Testis (tissue), 3 donors: Measurements from ENCODE around the gene ANO2. TPM values are rescaled to one million over a fixed set of nuclear protein-coding genes. Genes with fewer than 3 reads are reported as not detected.

ENCODE experiments used
- DNase-seq: peaks from one replicate; pipeline ENCODE4 v3.0.0-alpha.2; 2019
- H3K27ac ChIP-seq, 2 donors: fragments of 200-600 bp; sonication (generic); one replicate each; pipeline ENCODE4 v1.5.1; 2019
- H3K27me3 ChIP-seq: fragments of 200-600 bp; sonication (generic); one replicate; pipeline ENCODE4 v1.5.1; 2019
- H3K36me3 ChIP-seq: fragments of 200-600 bp; sonication (generic); one replicate; pipeline ENCODE4 v1.5.1; 2017; ENCODE audit warnings: low read depth; ENCODE audit errors: missing control alignments
- H3K4me1 ChIP-seq: fragments of 200-600 bp; sonication (generic); one replicate; pipeline ENCODE4 v1.5.1; 2019
- H3K4me3 ChIP-seq, 2 donors: fragments of 200-600 bp; sonication (generic); one replicate each; pipeline ENCODE4 v1.5.1; 2017 to 2019
- H3K9me3 ChIP-seq: fragments of 200-600 bp; sonication (generic); one replicate; pipeline ENCODE4 v1.5.1; 2017
- POLR2A ChIP-seq: fragments of 450-650 bp; IDR thresholded peaks from one replicate; pipeline ENCODE4 v1.6.1; 2017; ENCODE audit warnings: antibody characterized with exemption, mild to moderate bottlenecking, moderate library complexity
- WGBS, 2 donors: methylation state at CpG; one replicate each; pipeline ENCODE4 v1.1.5; 2018; 5-methylcytosine and 5-hydroxymethylcytosine counted together
- intact Hi-C: fragments of 100-400 bp; cut with DNase I; formaldehyde crosslinking; loops from one replicate; pipeline ENCODE4 v1.15.1; 2023; ENCODE audit warnings: low total_unique reads
- polyA plus RNA-seq: library from polyadenylated mRNA; stranded (reverse); fragments of 350-450 nt; fragmentation: Illumina TruSeq; extraction: RNeasy Lipid Tissue Mini Kit (QIAGEN cat#74804); gene quantifications from one replicate; pipeline ENCODE4 v1.2.3, GENCODE V29; 2014; ENCODE audit warnings: low read depth, low replicate concordance; ENCODE audit not compliant: insufficient read depth
- total RNA-seq, 2 donors: library from RNA; depleted of rRNA; stranded (reverse); fragments of >200 nt; gene quantifications; one replicate each; pipeline ENCODE4 v1.2.3, GENCODE V29; 2016
- TF ChIP-seq, protein P1 (sequence below), 3 experiments: fragments of 450-650 bp in 2 of 3; fragments of 200-600 bp in 1 of 3; sonication (generic) in 1 of 3; IDR thresholded peaks; one replicate each; pipeline ENCODE4 v1.5.1; 2016 to 2019; ENCODE audit warnings: antibody characterized with exemption in 3 of 3, mild to moderate bottlenecking in 2 of 3, moderate library complexity in 1 of 3

The ANO2 gene
- total and polyA plus RNA-seq, 3 donors from 2014 or later: 9.8 to 24.5 (median 24.4) TPM

GRCh38 chr12:5535541-5535940, 409.5 kb downstream of the ANO2 start:
- TF ChIP-seq, protein P1, sequence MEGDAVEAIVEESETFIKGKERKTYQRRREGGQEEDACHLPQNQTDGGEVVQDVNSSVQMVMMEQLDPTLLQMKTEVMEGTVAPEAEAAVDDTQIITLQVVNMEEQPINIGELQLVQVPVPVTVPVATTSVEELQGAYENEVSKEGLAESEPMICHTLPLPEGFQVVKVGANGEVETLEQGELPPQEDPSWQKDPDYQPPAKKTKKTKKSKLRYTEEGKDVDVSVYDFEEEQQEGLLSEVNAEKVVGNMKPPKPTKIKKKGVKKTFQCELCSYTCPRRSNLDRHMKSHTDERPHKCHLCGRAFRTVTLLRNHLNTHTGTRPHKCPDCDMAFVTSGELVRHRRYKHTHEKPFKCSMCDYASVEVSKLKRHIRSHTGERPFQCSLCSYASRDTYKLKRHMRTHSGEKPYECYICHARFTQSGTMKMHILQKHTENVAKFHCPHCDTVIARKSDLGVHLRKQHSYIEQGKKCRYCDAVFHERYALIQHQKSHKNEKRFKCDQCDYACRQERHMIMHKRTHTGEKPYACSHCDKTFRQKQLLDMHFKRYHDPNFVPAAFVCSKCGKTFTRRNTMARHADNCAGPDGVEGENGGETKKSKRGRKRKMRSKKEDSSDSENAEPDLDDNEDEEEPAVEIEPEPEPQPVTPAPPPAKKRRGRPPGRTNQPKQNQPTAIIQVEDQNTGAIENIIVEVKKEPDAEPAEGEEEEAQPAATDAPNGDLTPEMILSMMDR (IDR thresholded peaks at IDR 0.05): no peak
- no peak for TF ChIP-seq POLR2A
- WGBS, 2 donors: 90 to 92% methylated on average over 3 of the region's 3 CpGs

GRCh38 chr12:5534426-5535199, 410.4 kb downstream of the ANO2 start:
- TF ChIP-seq POLR2A: no peak
- TF ChIP-seq, protein P1 (IDR thresholded peaks at IDR 0.05): no peak
- Histone ChIP-seq H3K36me3 (no peaks in the 10 kb centered on the region), H3K27me3 (no peaks in the 10 kb centered on the region), H3K27ac (no peak overlapping the region), H3K4me3 (no peak overlapping the region), H3K4me1 (no peaks in the 10 kb centered on the region), H3K9me3 (no peaks in the 10 kb centered on the region)
- intact Hi-C loops: no loop called here
- DNase-seq: no peak
- WGBS, 2 donors: 91 to 95% methylated on average over 10 of the region's 10 CpGs

More at GRCh38 chr12:5535541-5535940, 409.5 kb downstream of the ANO2 start:
- no peaks in the 10 kb centered on the region for H3K4me1 ChIP-seq
- no peaks in the 10 kb centered on the region for H3K9me3 ChIP-seq
- no peaks in the 10 kb centered on the region for H3K36me3 ChIP-seq
- no peak for DNase-seq
- no peak overlapping the region for H3K27ac ChIP-seq
- H3K4me3 ChIP-seq: no peak overlapping the region
- H3K27me3 ChIP-seq: no peaks in the 10 kb centered on the region
- intact Hi-C loops: no loop called here

- 72 to 97% methylated on average over 3 of the region's 3 CpGs for WGBS, 2 donors
- Histone ChIP-seq H3K9me3 (no peaks in the 10 kb centered on the region), H3K36me3 (no peaks in the 10 kb centered on the region), H3K4me1 (no peaks in the 10 kb centered on the region), H3K27me3 (no peaks in the 10 kb centered on the region), H3K4me3 (no peak overlapping the region), H3K27ac (no peak overlapping the region)
- intact Hi-C loops: no loop called here
- TF ChIP-seq, protein P1 (IDR thresholded peaks at IDR 0.05): no peak
- no peak for TF ChIP-seq POLR2A
- no peak for DNase-seq
These were observed 411.7 kb downstream of the ANO2 start for GRCh38 chr12:5533368-5533767.

DNA sequence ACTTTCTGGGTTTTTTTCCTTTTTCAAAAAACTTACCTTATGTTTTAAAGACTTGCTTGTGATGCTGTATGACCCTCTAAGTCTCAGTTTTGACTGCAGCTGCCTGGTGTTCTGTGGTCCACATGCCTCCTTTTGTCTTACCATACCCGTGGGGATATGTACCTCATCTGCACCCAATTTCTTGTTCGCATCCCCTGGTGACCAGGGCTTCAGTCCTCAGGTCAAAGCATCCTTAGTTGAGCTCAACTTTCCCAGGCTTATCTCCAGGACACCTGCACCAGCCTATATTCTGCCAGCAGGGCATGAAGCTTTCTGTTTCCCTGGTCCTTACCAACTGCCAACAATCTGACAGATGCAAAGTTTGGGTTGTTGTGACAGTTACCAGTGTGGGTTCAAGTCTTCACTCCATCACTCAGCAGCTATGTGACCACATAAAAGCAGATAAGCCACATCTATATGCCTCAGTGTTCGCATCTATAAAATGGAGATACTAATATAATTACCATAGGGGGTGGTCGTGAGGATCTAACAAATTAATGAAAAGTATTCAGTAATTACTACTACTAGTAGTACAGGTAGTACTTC, 419.2 kb downstream of the ANO2 start:
- H3K36me3 ChIP-seq: no peaks in the 10 kb centered on the region
- TF ChIP-seq POLR2A: no peak
- TF ChIP-seq, protein P1 (IDR thresholded peaks at IDR 0.05): no peak
- no peak overlapping the region for H3K4me3 ChIP-seq
- 92 to 96% methylated on average over 4 of the region's 4 CpGs for WGBS, 2 donors
- H3K4me1 ChIP-seq: no peaks in the 10 kb centered on the region
- no peak overlapping the region for H3K27ac ChIP-seq
- H3K27me3 ChIP-seq: no peaks in the 10 kb centered on the region
- no peak for DNase-seq
- H3K9me3 ChIP-seq: no peaks in the 10 kb centered on the region
- intact Hi-C loops: no loop called here
